HFFc6 (cell line): ENCODE results near the gene SLC13A5. TPM values are rescaled to one million over a fixed set of nuclear protein-coding genes. Genes with fewer than 3 reads are reported as not detected.
"Not testable (repeated sequence)": the region's sequence is repeated elsewhere in the genome, so short reads cannot be mapped to it uniquely, and the experiment has no call there.

Experiments used
- DNase-seq: peaks from one replicate; pipeline ENCODE4 v3.0.0-alpha.2; 2018
- H3K27ac Mint-ChIP-seq: 2 replicates; pipeline ENCODE4 v1.8.0; 2020; ENCODE audit warnings: mild to moderate bottlenecking, mixed read lengths
- H3K27me3 Mint-ChIP-seq: 2 replicates; pipeline ENCODE4 v1.8.0; 2021; ENCODE audit warnings: mild to moderate bottlenecking, moderate library complexity, mixed read lengths; ENCODE audit not compliant: insufficient read depth
- H3K36me3 Mint-ChIP-seq: 2 replicates; pipeline ENCODE4 v1.8.0; 2021; ENCODE audit warnings: low read depth, mixed read lengths
- H3K4me1 Mint-ChIP-seq: 2 replicates; pipeline ENCODE4 v1.8.0; 2020; ENCODE audit warnings: low read depth, mixed read lengths
- H3K4me3 Mint-ChIP-seq: 2 replicates; pipeline ENCODE4 v1.8.0; 2020; ENCODE audit warnings: mild to moderate bottlenecking, moderate library complexity, mixed read lengths
- H3K9me3 Mint-ChIP-seq: 2 replicates; pipeline ENCODE4 v1.8.0; 2020; ENCODE audit warnings: mild to moderate bottlenecking, mixed read lengths
- total RNA-seq, 6 experiments: library from RNA; stranded (reverse); fragmentation: NEBNext Ultra II Directional; extraction: Animal tissue kit (Norgen Biotek cat#: 25700); gene quantifications; 2 replicates in 1 of 6; 3 replicates in 5 of 6; pipeline ENCODE4 v1.2.3, GENCODE V29; 2021
- TF ChIP-seq, protein P1 (sequence below): fragments of 200-600 bp; sonication (generic); IDR thresholded peaks from 2 replicates; pipeline ENCODE4 v1.5.0; 2021; ENCODE audit warnings: antibody characterized with exemption, mild to moderate bottlenecking

Gene SLC13A5
- total RNA-seq, 6 experiments from 2014 or later: not detected

DNA sequence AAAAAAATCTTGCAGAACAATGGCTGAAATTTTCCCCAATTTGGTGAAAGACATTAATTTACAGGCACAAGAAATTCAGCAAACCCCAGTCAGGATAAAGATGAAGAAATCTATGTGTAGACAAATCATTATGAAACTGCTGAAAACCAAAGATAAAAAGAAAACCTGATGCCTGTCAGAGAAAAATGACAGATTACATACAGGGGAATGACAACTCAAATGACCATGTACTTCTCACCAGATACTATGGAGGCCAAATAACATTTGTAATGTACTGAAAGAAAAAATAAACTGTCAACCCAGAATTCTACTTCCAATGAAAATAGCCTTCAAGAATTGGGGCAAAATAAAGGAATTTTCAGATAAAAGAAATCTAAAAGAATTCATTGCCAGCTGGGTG lies 35.4 kb upstream of the SLC13A5 start:
- H3K27ac Mint-ChIP-seq: no peak overlapping the region

DNA sequence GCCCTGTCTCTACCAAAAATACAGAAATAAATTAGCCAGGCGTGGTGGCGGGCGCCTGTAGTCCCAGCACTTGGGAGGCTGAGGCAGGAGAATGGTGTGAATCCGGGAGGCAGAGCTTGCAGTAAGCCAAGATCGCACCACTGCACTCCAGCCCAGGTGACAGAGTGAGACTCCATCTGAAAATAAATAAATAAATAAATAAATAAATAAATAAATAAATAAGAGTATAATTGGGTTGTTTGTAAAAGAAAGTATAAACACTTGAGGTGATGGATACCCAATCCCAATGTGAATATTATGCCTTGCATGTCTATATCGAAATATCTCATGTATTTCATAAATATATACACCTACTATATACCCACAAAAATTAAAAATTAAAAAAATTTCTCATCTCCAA lies 33.5 kb upstream of the SLC13A5 start:
- not testable (repeated sequence) for H3K4me3 Mint-ChIP-seq, H3K4me1 Mint-ChIP-seq, H3K27ac Mint-ChIP-seq, H3K27me3 Mint-ChIP-seq, H3K36me3 Mint-ChIP-seq, DNase-seq, H3K9me3 Mint-ChIP-seq

More for the DNA sequence above, 35.4 kb upstream of the SLC13A5 start:
- Mint-ChIP-seq H3K4me1 (peaks cover 23% of the 10 kb centered on the region), H3K4me3 (no peak overlapping the region), H3K9me3 (no peaks in the 10 kb centered on the region), H3K27me3 (peaks cover 2% of the 10 kb centered on the region), H3K36me3 (no peaks in the 10 kb centered on the region)
- DNase-seq: no peak
- TF ChIP-seq, protein P1, sequence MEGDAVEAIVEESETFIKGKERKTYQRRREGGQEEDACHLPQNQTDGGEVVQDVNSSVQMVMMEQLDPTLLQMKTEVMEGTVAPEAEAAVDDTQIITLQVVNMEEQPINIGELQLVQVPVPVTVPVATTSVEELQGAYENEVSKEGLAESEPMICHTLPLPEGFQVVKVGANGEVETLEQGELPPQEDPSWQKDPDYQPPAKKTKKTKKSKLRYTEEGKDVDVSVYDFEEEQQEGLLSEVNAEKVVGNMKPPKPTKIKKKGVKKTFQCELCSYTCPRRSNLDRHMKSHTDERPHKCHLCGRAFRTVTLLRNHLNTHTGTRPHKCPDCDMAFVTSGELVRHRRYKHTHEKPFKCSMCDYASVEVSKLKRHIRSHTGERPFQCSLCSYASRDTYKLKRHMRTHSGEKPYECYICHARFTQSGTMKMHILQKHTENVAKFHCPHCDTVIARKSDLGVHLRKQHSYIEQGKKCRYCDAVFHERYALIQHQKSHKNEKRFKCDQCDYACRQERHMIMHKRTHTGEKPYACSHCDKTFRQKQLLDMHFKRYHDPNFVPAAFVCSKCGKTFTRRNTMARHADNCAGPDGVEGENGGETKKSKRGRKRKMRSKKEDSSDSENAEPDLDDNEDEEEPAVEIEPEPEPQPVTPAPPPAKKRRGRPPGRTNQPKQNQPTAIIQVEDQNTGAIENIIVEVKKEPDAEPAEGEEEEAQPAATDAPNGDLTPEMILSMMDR: no peak

DNA sequence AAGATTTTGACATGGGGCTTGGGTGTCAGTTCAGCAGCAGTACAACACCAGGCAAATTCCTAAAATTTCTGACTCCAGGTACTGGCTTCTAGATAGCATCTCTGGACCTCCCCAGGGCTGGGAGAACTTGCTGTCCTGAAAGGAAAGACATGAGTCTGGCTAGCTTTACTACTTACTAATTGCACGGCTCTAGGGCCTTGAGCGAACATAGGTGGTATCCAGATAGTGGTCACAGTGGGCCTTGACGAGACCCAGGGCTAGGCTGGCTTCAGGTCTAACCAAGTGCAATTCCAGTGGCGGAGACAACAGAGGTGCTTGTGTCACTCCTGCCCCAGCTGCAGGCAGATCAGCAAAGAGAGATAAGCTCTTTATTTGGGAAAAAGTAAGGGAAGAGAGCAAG lies 16.4 kb upstream of the SLC13A5 start:
- DNase-seq: no peak
- no peaks in the 10 kb centered on the region for H3K4me1 Mint-ChIP-seq
- peaks cover 19% of the 10 kb centered on the region for H3K27me3 Mint-ChIP-seq
- no peaks in the 10 kb centered on the region for H3K9me3 Mint-ChIP-seq
- H3K27ac Mint-ChIP-seq: no peak overlapping the region
- TF ChIP-seq, protein P1: no peak
- H3K36me3 Mint-ChIP-seq: no peaks in the 10 kb centered on the region
- H3K4me3 Mint-ChIP-seq: no peak overlapping the region

DNA sequence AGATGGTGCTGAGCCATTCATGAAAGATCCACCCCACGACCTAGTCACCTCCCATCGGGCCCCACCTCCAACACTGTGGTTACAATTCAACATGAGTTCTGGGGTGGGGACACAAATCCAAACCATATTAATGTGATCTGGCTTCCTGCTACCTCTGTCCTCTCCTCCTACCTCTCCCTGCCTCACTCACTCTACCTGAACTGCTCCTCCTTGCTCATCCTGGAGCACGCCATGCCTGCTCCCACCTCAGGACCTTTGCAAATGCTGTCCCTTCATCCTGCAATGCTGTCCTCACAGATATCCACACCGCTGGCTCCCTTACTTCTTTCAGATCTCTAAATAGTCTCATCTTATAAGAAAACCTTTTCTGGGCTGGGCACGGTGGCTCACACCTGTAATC lies 10.8 kb upstream of the SLC13A5 start:
- H3K27ac Mint-ChIP-seq: no peak overlapping the region
- TF ChIP-seq, protein P1: no peak
- H3K27me3 Mint-ChIP-seq: peaks cover 41% of the 10 kb centered on the region
- H3K4me1 Mint-ChIP-seq: no peaks in the 10 kb centered on the region
- no peak for DNase-seq
- no peak overlapping the region; the same call in 1 of the 2 replicates for H3K4me3 Mint-ChIP-seq
- no peaks in the 10 kb centered on the region for H3K9me3 Mint-ChIP-seq
- H3K36me3 Mint-ChIP-seq: no peaks in the 10 kb centered on the region

DNA sequence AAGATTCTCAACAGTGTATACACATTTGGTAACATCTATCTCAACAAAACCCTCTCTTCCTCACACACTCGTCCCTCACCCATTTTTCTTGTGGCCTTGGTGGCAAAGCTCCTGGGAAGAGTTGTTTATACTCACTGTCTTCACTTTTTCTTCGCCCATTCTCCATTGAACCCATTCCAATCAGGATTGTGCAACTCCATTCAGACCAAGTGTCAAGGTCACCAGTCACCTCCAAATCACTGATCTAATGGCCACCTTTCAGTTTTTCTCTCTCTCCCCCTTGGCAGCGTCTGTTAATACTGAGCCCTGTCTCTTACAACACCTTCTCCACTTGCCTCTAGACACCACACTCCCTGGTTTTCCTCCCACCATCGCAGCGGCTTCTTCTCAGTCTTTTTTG lies 8.6 kb upstream of the SLC13A5 start:
- H3K36me3 Mint-ChIP-seq: no peaks in the 10 kb centered on the region
- H3K27ac Mint-ChIP-seq: no peak overlapping the region
- TF ChIP-seq, protein P1: no peak
- DNase-seq: no peak
- H3K4me3 Mint-ChIP-seq: no peak overlapping the region
- H3K9me3 Mint-ChIP-seq: no peaks in the 10 kb centered on the region
- H3K4me1 Mint-ChIP-seq: no peaks in the 10 kb centered on the region
- peaks cover 44% of the 10 kb centered on the region for H3K27me3 Mint-ChIP-seq

DNA sequence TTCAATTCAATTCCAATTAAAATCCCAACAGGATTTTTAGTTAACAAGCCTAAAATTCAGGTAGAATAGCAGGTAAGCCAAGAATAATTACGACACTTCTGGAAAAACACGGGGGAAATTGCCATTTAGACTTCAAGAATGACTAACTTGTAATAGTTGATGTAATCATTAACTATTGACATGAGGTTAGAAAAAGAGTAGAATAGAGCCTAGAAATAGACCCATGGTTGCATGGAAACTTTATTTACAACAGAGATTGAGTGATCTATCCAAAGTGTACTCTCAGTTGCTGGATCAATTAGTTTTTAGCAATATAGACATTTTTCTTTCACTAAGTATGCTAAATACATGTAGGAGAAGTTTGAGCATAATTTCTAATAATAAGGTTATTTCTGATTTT lies 3.6 kb upstream of the SLC13A5 start:
- DNase-seq: no peak
- no peak overlapping the region for H3K4me3 Mint-ChIP-seq
- H3K9me3 Mint-ChIP-seq: peaks cover 4% of the 10 kb centered on the region; the same call in 1 of the 2 replicates
- H3K27ac Mint-ChIP-seq: no peak overlapping the region
- peaks cover 46% of the 10 kb centered on the region for H3K27me3 Mint-ChIP-seq
- H3K36me3 Mint-ChIP-seq: no peaks in the 10 kb centered on the region; the same call in 1 of the 2 replicates
- TF ChIP-seq, protein P1: no peak
- H3K4me1 Mint-ChIP-seq: no peaks in the 10 kb centered on the region
